Ovary (tissue), 9 donors: ENCODE results near the gene MEGF6. TPM values are rescaled to one million over a fixed set of nuclear protein-coding genes. Genes with fewer than 3 reads are reported as not detected.

ENCODE experiments used
- DNase-seq, 5 donors: peaks; one replicate each; pipeline ENCODE4 v3.0.0-alpha.2; 2019 to 2020
- H3K27ac ChIP-seq, 2 donors: fragments of 200-600 bp; one replicate each; pipeline versions ENCODE4 v1.5.1 to v1.8.0; 2019 to 2022
- H3K27me3 ChIP-seq: fragments of 200-600 bp; one replicate; pipeline ENCODE4 v1.8.0; 2022
- H3K36me3 ChIP-seq: fragments of 200-600 bp; sonication (generic); one replicate; pipeline ENCODE4 v1.5.1; 2019
- H3K4me1 ChIP-seq: one replicate; pipeline ENCODE4 v1.8.1; 2013; ENCODE audit warnings: mild to moderate bottlenecking, moderate library complexity; ENCODE audit not compliant: insufficient read depth
- H3K4me3 ChIP-seq: fragments of 200-600 bp; sonication (generic); one replicate; pipeline ENCODE4 v1.5.1; 2017
- H3K9me3 ChIP-seq, 2 donors: fragments of 200-600 bp in 1 of 2; sonication (generic) in 1 of 2; one replicate each; pipeline versions ENCODE4 v1.5.1 to v1.8.1; 2013 to 2019; ENCODE audit warnings: mild to moderate bottlenecking in 1 of 2, moderate library complexity in 1 of 2
- CTCF ChIP-seq, 3 donors: fragments of 450-650 bp in 2 of 3; fragments of 200-600 bp in 1 of 3; IDR thresholded peaks; one replicate each; pipeline versions ENCODE4 v1.5.1 to v1.8.0; 2016 to 2022; ENCODE audit warnings: antibody characterized with exemption in 3 of 3, mild to moderate bottlenecking in 1 of 3
- EP300 ChIP-seq: sonication (generic); formaldehyde crosslinking; IDR thresholded peaks from one replicate; pipeline ENCODE4 v1.6.1; 2017; ENCODE audit warnings: antibody characterized with exemption
- POLR2A ChIP-seq: fragments of 450-650 bp; IDR thresholded peaks from one replicate; pipeline ENCODE4 v1.6.1; 2017; ENCODE audit warnings: antibody characterized with exemption, mild to moderate bottlenecking, moderate library complexity
- WGBS, 3 donors: extraction: QIAGEN DNeasy Blood & Tissue Kit in 1 of 3; methylation state at CpG; one replicate each; pipeline versions ENCODE4 v1.1.5 to v1.1.7; 2013 to 2017; 5-methylcytosine and 5-hydroxymethylcytosine counted together
- intact Hi-C, 4 donors: fragments of 100-400 bp; cut with DNase I; formaldehyde crosslinking; loops; one replicate each; pipeline versions ENCODE4 v1.11.0 to v1.15.1; 2022 to 2023
- polyA plus RNA-seq, 2 donors: library from polyadenylated mRNA; stranded (reverse); fragments of 200-250 nt in 1 of 2; fragments of 350-450 nt in 1 of 2; fragmentation: Illumina TruSeq in 1 of 2; extraction: RNeasy Lipid Tissue Mini Kit (QIAGEN cat#74804) in 1 of 2; gene quantifications; one replicate each; pipeline ENCODE4 v1.2.3, GENCODE V29; 2013 to 2014
- total RNA-seq, 7 donors: library from RNA; depleted of rRNA in 2 of 7; stranded (reverse); fragments of >200 nt in 2 of 7; fragmentation: NEBNext Ultra II Directional in 3 of 7; extraction: Animal tissue kit (Norgen Biotek cat#: 25700) in 3 of 7; gene quantifications; one replicate each; pipeline versions ENCODE4 v1.1.0 to v1.2.4, GENCODE V29; 2016 to 2023
- donor health status: DM: no; HTN: no; CAD: no; lungs with moderate emphysema.
- donor health status: DM: no; HTN: no; CAD: no.
- donor health status: Bipolar disorder and iron deficiency.
- donor health status: DM: yes; HTN: yes; CAD: no.
- donor health status: DM: no; HTN: no; CAD: no.
- donor health status: DM: yes; HTN: yes; CAD: no.

MEGF6 gene
- total and polyA plus RNA-seq, 9 donors, result 0.10 to 117 (median 12.5) TPM

- intact Hi-C loops, result no loop called here
- no peak for DNase-seq
- WGBS, 3 donors, result 87 to 88% (median 87%) methylated on average over 13 to 16 of the region's 16 CpGs
- peaks cover 6% of the 10 kb centered on the region for H3K4me1 ChIP-seq
- H3K9me3 ChIP-seq, result no peaks in the 10 kb centered on the region
- no peaks in the 10 kb centered on the region for H3K27me3 ChIP-seq
- no peaks in the 10 kb centered on the region for H3K36me3 ChIP-seq
- no peak overlapping the region for H3K27ac ChIP-seq
- no peak for TF ChIP-seq CTCF (IDR thresholded peaks at IDR 0.05)
- no peak for TF ChIP-seq EP300
- no peak for TF ChIP-seq POLR2A
- no peak overlapping the region for H3K4me3 ChIP-seq
Observed at GRCh38 chr1:3599286-3599811, 12.0 kb downstream of the MEGF6 start.

GRCh38 chr1:3598522-3599285 is 12.6 kb downstream of the MEGF6 start:
- peaks cover 6% of the 10 kb centered on the region for H3K4me1 ChIP-seq
- intact Hi-C loops, result no loop called here
- H3K36me3 ChIP-seq, result no peaks in the 10 kb centered on the region
- TF ChIP-seq EP300 (no peak), POLR2A (no peak), CTCF (IDR thresholded peaks at IDR 0.05) (no peak)
- DNase-seq, result no peak
- WGBS, 3 donors, result 30 to 32% (median 32%) methylated on average over 25 to 30 of the region's 30 CpGs
- H3K9me3 ChIP-seq, result no peaks in the 10 kb centered on the region
- no peak overlapping the region for H3K4me3 ChIP-seq
- H3K27ac ChIP-seq, result no peak overlapping the region
- no peaks in the 10 kb centered on the region for H3K27me3 ChIP-seq

- Histone ChIP-seq H3K4me3 (no peak overlapping the region), H3K27ac (no peak overlapping the region), H3K36me3 (no peaks in the 10 kb centered on the region), H3K9me3 (no peaks in the 10 kb centered on the region), H3K4me1 (peaks cover 6% of the 10 kb centered on the region), H3K27me3 (no peaks in the 10 kb centered on the region)
- 7 to 13% (median 7%) methylated on average over 26 of the region's 26 CpGs for WGBS, 3 donors
- peak in 4 of 5 donors; percentile 46 to 68 (median 52) for DNase-seq
- intact Hi-C loops, result no loop called here
- TF ChIP-seq CTCF (IDR thresholded peaks at IDR 0.05), result no peak
- no peak for TF ChIP-seq POLR2A
- no peak for TF ChIP-seq EP300
Observed at GRCh38 chr1:3598051-3598491, 13.2 kb downstream of the MEGF6 start.

DNA sequence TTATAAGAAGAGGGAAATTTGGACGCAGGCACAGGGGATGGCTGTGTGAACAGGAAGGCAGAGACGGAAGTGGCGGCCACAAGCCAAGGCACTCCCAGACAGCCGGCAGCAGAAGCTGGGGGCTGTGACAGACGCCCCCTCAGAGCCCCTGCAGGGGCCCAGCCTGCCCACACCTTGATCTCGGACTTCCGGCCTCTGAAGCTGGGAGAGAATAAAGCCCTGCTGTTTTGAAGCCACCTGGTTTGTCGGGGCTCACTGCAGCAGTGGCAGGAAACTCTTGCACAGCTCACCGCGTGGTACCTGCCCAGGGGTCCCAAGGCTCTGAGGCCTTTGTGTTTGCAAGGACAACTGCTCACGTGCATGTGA is 13.7 kb downstream of the MEGF6 start:
- Histone ChIP-seq H3K4me1 (peaks cover 6% of the 10 kb centered on the region), H3K27ac (no peak overlapping the region), H3K4me3 (no peak overlapping the region), H3K36me3 (no peaks in the 10 kb centered on the region), H3K27me3 (no peaks in the 10 kb centered on the region), H3K9me3 (no peaks in the 10 kb centered on the region)
- intact Hi-C loops, result no loop called here
- WGBS, 3 donors, result 73 to 84% (median 83%) methylated on average over 11 of the region's 11 CpGs
- TF ChIP-seq EP300, result no peak
- TF ChIP-seq POLR2A, result no peak
- TF ChIP-seq CTCF (IDR thresholded peaks at IDR 0.05), result no peak
- DNase-seq, result no peak
